ENCODE results near the gene ENO4.

ENO4 gene

GRCh38 chr10:116849248-116850057 lies at the start of gene ENO4:
Gene ENO4 (plus strand): TSS chr10:116849499. CDS start chr10:116849567, 68 bp downstream.
- peak; percentile 71 to 85 for DNase-seq

- no peak for DNase-seq
Observed at GRCh38 chr10:116800286-116800929, 48.9 kb upstream of the ENO4 start.

- no peak for DNase-seq
Observed at GRCh38 chr10:116801658-116802057, 47.6 kb upstream of the ENO4 start.

- DNase-seq = no peak
Observed at GRCh38 chr10:116802474-116802873, 46.8 kb upstream of the ENO4 start.

GRCh38 chr10:116802876-116803275 lies 46.4 kb upstream of the ENO4 start:
- DNase-seq = no peak

- no peak for DNase-seq
Observed at GRCh38 chr10:116803451-116804249, 45.6 kb upstream of the ENO4 start.

- DNase-seq = no peak
Observed at GRCh38 chr10:116808706-116809105, 40.6 kb upstream of the ENO4 start.

GRCh38 chr10:116809483-116810119 lies 39.7 kb upstream of the ENO4 start:
- peak in 1 of 2 experiments; percentile 51 for DNase-seq

- no peak for DNase-seq
Observed at GRCh38 chr10:116810120-116810500, 39.2 kb upstream of the ENO4 start.

- no peak for DNase-seq
Observed at GRCh38 chr10:116810895-116811294, 38.4 kb upstream of the ENO4 start.

- DNase-seq = no peak
Observed at GRCh38 chr10:116811691-116812090, 37.6 kb upstream of the ENO4 start.

- no peak for DNase-seq
Observed at GRCh38 chr10:116815641-116816415, 33.5 kb upstream of the ENO4 start.

- no peak for DNase-seq
Observed at GRCh38 chr10:116817178-116817577, 32.1 kb upstream of the ENO4 start.

- no peak for DNase-seq
Observed at GRCh38 chr10:116817780-116818343, 31.4 kb upstream of the ENO4 start.

- no peak for DNase-seq
Observed at GRCh38 chr10:116819999-116820677, 29.2 kb upstream of the ENO4 start.

GRCh38 chr10:116825901-116826300 lies 23.4 kb upstream of the ENO4 start:
- no peak for DNase-seq

GRCh38 chr10:116826803-116827202 lies 22.5 kb upstream of the ENO4 start:
- DNase-seq = no peak

GRCh38 chr10:116827214-116827671 lies 22.1 kb upstream of the ENO4 start:
- DNase-seq = no peak

GRCh38 chr10:116828116-116828515 lies 21.2 kb upstream of the ENO4 start:
- DNase-seq = no peak

- DNase-seq = no peak
Observed at GRCh38 chr10:116829711-116830110, 19.6 kb upstream of the ENO4 start.

GRCh38 chr10:116831086-116831485 lies 18.2 kb upstream of the ENO4 start:
- no peak for DNase-seq

Measured in NCI-H187 (cell line).